Measurements from ENCODE around the gene MICB. TPM values are rescaled to one million over a fixed set of nuclear protein-coding genes. Genes with fewer than 3 reads are reported as not detected.

MICB gene
- total and polyA plus RNA-seq, 2 donors (not counting 1 experiment from before 2014, with no cell fraction given), result 24.2 to 30.9 TPM

DNA sequence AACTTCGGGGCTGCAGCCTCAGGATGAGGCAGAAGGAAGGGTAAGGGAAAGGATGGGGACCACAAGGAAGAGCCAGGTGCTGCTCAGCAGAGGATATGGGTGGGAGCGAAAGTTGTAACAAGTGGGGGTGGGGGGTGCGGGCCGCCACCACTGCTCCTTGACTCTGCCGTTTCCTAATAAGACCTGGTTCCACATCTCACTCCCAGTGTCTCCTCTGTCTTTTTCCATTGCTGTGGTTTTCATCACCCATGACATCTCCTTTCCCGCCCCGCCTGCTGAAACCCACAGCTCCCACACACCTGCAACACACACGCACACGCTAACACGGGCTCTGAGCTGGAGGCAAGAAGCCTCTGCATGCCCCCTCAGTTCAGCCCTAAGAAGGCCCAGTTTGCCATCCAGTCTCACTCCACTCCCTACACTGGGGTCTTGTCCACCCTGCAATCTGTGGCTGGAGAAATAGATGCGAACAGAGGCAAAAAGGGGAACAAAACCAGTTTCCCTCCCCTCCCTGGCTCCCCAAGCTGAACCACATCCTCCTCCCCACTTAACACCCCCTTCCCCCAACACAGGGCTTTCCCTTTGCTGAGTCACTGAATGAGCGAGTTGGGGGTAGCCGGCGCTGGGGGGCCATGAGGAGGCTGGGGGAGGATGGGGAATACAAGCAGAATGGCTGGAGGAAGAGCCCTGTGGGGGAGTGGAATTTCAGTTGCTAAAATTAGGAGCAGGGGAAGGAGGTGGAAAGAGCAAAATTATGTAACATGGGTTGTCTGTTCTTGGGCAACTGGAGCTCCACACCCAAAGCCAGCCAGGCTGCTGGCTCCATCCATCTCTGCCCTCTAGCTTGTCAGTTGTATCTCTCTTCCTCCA, 60.9 kb downstream of the MICB start:
- peak overlapping the region; percentile 92 for H3K4me2 ChIP-seq (replicated peaks; ENCODE audit: low read depth, low read length, poor library complexity, severe bottlenecking)

More for the DNA sequence above, 60.9 kb downstream of the MICB start:
- POLR2A ChIA-PET, result interaction anchor here (0.5 to 42.6 kb wide), 7 partner anchors 9 to 232 kb away, joined by 3 to 1450 read pairs (median 4); partner anchors contain the start of genes DDX39B, LST1, LTA and LTB
- H3K79me2 ChIP-seq (ENCODE audit: control insufficient read depth, insufficient read depth, low read length), result peaks cover 61% of the 10 kb centered on the region
- CTCF ChIA-PET, result interaction anchor here (0.8 to 29.4 kb wide), 5 partner anchors 8 to 168 kb away, joined by 3 to 2241 read pairs (median 22); partner anchors contain the start of genes DDX39B, LST1, LTB and NCR3
- no peak overlapping the region for H2AFZ ChIP-seq (ENCODE audit: insufficient read depth, low read depth, low read length, poor library complexity, severe bottlenecking)
- WGBS (ENCODE audit: insufficient coverage), result 0% methylated on average over 11 of the region's 14 CpGs
- peaks cover 80% of the 10 kb centered on the region in 2 donors for H3K4me1 ChIP-seq (ENCODE audit: control insufficient read depth in 2 of 2, insufficient read depth in 2 of 2, low read length in 2 of 2)
- H3K9me3 Mint-ChIP-seq (ENCODE audit: insufficient read depth), result no peaks in the 10 kb centered on the region
- intact Hi-C loops (cut with micrococcal nuclease), result loop anchor here (2.0 kb wide), 1 partner anchor 22 kb away; no protein-coding TSS in a partner anchor
- H4K20me1 ChIP-seq (ENCODE audit: control insufficient read depth, insufficient read depth, low read length, poor library complexity, severe bottlenecking), result peaks cover 20% of the 10 kb centered on the region
- H3K27ac ChIP-seq (ENCODE audit: low read length in 2 of 2), result peak overlapping the region; percentile 80 to 87
- peak overlapping the region; percentile 92 for H3K4me3 Mint-ChIP-seq
- H3K4me1 Mint-ChIP-seq, result peaks cover 83% of the 10 kb centered on the region
- H3K4me3 ChIP-seq (ENCODE audit: control extremely low read depth in 1 of 5, extremely low read depth in 1 of 5, insufficient read depth in 1 of 5, low read depth in 2 of 5, low read length in 4 of 5), result peak overlapping the region; percentile 32 to 61 (median 45)
- H3K36me3 ChIP-seq (replicated peaks in 1 of 2; ENCODE audit: control extremely low read depth in 1 of 2, control insufficient read depth in 1 of 2, extremely low read depth in 1 of 2, insufficient read depth in 2 of 2, low read length in 1 of 2), result peaks cover 0 to 3% of the 10 kb centered on the region in 2 experiments
- no peaks in the 10 kb centered on the region for H3K27me3 ChIP-seq (replicated peaks in 1 of 4; ENCODE audit: control extremely low read depth in 1 of 4, control insufficient read depth in 3 of 4, insufficient read depth in 4 of 4, low read length in 3 of 4)
- ATAC-seq (ENCODE audit: low read depth) (peak; percentile 51), DNase-seq (peak; percentile 87)
- H3K27ac Mint-ChIP-seq, result peak overlapping the region; percentile 94
- H3K9me3 ChIP-seq (ENCODE audit: control extremely low read depth in 1 of 3, control insufficient read depth in 2 of 3, insufficient read depth in 1 of 3, low read length in 2 of 3), result no peaks in the 10 kb centered on the region
- H3K9ac ChIP-seq (ENCODE audit: low read length), result peak overlapping the region; percentile 54
- TF ChIP-seq EZH2 (IDR thresholded peaks at IDR 0.05; ENCODE audit: borderline replicate concordance, insufficient read depth, low read depth, low read length, poor library complexity, severe bottlenecking), result no peak
- TF ChIP-seq, protein P1, sequence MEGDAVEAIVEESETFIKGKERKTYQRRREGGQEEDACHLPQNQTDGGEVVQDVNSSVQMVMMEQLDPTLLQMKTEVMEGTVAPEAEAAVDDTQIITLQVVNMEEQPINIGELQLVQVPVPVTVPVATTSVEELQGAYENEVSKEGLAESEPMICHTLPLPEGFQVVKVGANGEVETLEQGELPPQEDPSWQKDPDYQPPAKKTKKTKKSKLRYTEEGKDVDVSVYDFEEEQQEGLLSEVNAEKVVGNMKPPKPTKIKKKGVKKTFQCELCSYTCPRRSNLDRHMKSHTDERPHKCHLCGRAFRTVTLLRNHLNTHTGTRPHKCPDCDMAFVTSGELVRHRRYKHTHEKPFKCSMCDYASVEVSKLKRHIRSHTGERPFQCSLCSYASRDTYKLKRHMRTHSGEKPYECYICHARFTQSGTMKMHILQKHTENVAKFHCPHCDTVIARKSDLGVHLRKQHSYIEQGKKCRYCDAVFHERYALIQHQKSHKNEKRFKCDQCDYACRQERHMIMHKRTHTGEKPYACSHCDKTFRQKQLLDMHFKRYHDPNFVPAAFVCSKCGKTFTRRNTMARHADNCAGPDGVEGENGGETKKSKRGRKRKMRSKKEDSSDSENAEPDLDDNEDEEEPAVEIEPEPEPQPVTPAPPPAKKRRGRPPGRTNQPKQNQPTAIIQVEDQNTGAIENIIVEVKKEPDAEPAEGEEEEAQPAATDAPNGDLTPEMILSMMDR (IDR thresholded peaks at IDR 0.05), result no peak
- no peaks in the 10 kb centered on the region for H3K27me3 Mint-ChIP-seq
